ENCODE results near the gene RABGAP1. TPM values are rescaled to one million over a fixed set of nuclear protein-coding genes. Genes with fewer than 3 reads are reported as not detected.

The RABGAP1 gene
- total and polyA plus RNA-seq, 8 donors: 7.6 to 35.2 (median 20.2) TPM

- H3K9me3 ChIP-seq: no peaks in the 10 kb centered on the region
- FAIRE-seq: no peak
- intact Hi-C loops (cut with DNase I): no loop called here
Observed at GRCh38 chr9:123000371-123001068, 59.7 kb downstream of the RABGAP1 start.

DNA sequence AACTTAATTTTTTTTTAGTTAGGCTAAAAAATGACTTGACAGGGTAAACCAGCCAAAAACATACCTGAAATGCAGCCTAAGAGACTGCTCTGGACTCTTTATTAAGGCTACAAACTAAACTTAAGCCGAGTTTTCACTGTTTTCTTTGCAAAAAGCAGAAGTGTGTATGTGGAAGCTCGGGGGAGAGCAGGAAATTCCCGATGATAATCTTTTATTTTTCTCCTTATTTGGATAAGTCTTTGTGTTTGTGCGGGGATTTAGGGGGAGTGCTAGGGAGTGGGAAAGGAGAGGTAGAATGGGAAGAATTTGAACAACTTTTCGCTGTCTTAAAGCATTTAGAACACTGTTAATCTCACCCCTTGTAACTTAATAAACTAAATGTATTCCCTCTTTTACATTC is 61.9 kb downstream of the RABGAP1 start:
- Histone ChIP-seq H3K4me1 (no peaks in the 10 kb centered on the region), H3K4me3 (no peak overlapping the region), H3K27me3 (no peaks in the 10 kb centered on the region), H3K36me3 (peaks cover 0 to 13% (median 3%) of the 10 kb centered on the region in 3 donors), H3K9me3 (no peaks in the 10 kb centered on the region), H3K27ac (no peak overlapping the region)
- no peak for TF ChIP-seq CTCF (IDR thresholded peaks at IDR 0.05)
- no peak for FAIRE-seq
- ATAC-seq: no peak
- intact Hi-C loops (cut with DNase I): no loop called here
- DNase-seq: no peak
- WGBS, 2 donors: 81 to 86% methylated on average over 5 of the region's 5 CpGs

More at GRCh38 chr9:123000371-123001068, 59.7 kb downstream of the RABGAP1 start:
- no peak overlapping the region for H3K4me3 ChIP-seq
- H3K27ac ChIP-seq: no peak overlapping the region
- WGBS, 2 donors: 96 to 98% methylated on average over 1 of the region's 1 CpG
- no peak for TF ChIP-seq CTCF (IDR thresholded peaks at IDR 0.05)
- H3K27me3 ChIP-seq: no peaks in the 10 kb centered on the region
- DNase-seq: no peak
- no peak for ATAC-seq
- H3K4me1 ChIP-seq: peaks cover 0 to 9% (median 6%) of the 10 kb centered on the region in 3 donors
- H3K36me3 ChIP-seq: peaks cover 0 to 20% (median 3%) of the 10 kb centered on the region in 3 donors

DNA sequence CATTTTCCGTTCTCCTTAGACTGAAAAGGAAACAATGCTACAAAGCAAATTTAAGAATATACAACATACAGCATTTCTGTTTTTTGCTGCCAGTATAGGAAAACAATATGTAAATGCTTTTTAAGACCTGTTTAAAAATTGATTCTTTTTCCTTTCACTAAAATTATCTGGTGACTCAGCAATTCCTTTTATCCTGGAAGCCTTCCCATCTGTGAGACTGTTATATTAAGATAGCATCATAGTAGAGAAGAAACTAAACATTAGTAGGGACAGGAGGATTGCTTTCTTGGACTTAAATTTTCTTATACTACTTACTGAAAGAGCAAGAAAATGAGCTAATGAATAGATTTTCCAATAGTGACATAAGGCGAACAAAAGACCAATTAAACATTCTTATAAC is 62.6 kb downstream of the RABGAP1 start:
- H3K36me3 ChIP-seq: peaks cover 0 to 10% (median 0%) of the 10 kb centered on the region in 3 donors
- 80 to 95% methylated on average over 2 of the region's 2 CpGs for WGBS, 2 donors
- ATAC-seq: no peak
- H3K9me3 ChIP-seq: no peaks in the 10 kb centered on the region
- H3K27me3 ChIP-seq: no peaks in the 10 kb centered on the region
- intact Hi-C loops (cut with DNase I): no loop called here
- DNase-seq: no peak
- no peak for FAIRE-seq
- no peak for TF ChIP-seq CTCF (IDR thresholded peaks at IDR 0.05)
- no peak overlapping the region for H3K4me3 ChIP-seq
- H3K27ac ChIP-seq: no peak overlapping the region
- H3K4me1 ChIP-seq: peaks cover 0 to 1% (median 0%) of the 10 kb centered on the region in 3 donors

GRCh38 chr9:123005964-123006363 is 65.1 kb downstream of the RABGAP1 start:
- Histone ChIP-seq H3K27ac (no peak overlapping the region), H3K4me1 (peaks cover 0 to 5% (median 0%) of the 10 kb centered on the region in 3 donors), H3K36me3 (no peaks in the 10 kb centered on the region), H3K27me3 (no peaks in the 10 kb centered on the region), H3K9me3 (no peaks in the 10 kb centered on the region), H3K4me3 (no peak overlapping the region)
- DNase-seq: no peak
- no peak for TF ChIP-seq CTCF (IDR thresholded peaks at IDR 0.05)
- FAIRE-seq: no peak
- no peak for ATAC-seq
- intact Hi-C loops (cut with DNase I): no loop called here
- 64 to 74% methylated on average over 1 of the region's 1 CpG for WGBS, 2 donors

GRCh38 chr9:123007269-123007668 is 66.4 kb downstream of the RABGAP1 start:
- no peak for TF ChIP-seq CTCF (IDR thresholded peaks at IDR 0.05)
- no peak overlapping the region for H3K4me3 ChIP-seq
- H3K9me3 ChIP-seq: no peaks in the 10 kb centered on the region
- FAIRE-seq (no peak), DNase-seq (no peak), ATAC-seq (no peak)
- intact Hi-C loops (cut with DNase I): no loop called here
- H3K27me3 ChIP-seq: no peaks in the 10 kb centered on the region
- peaks cover 0 to 4% (median 0%) of the 10 kb centered on the region in 3 donors for H3K36me3 ChIP-seq
- H3K27ac ChIP-seq: no peak overlapping the region
- WGBS, 2 donors: 78 to 84% methylated on average over 5 of the region's 5 CpGs
- H3K4me1 ChIP-seq: peaks cover 0 to 5% (median 0%) of the 10 kb centered on the region in 3 donors

Data from pancreas (tissue), 10 donors.